Inferior parietal cortex (tissue), 1 donor: ENCODE measurements around the gene FCRL2.

ENCODE experiments used
- DNase-seq: peaks from one replicate; pipeline ENCODE4 v3.0.0-alpha.2; 2016; ENCODE audit errors: extremely low spot score

The FCRL2 gene

GRCh38 chr1:157776971-157777391 is at the start of gene FCRL2:
Gene FCRL2, minus strand, starts transcription at chr1:157777132. Its CDS starts 59 bp downstream, at chr1:157777073.
- DNase-seq: no peak

- DNase-seq: no peak
These were observed 43.4 kb upstream of the FCRL2 start for GRCh38 chr1:157820299-157820698.

DNA sequence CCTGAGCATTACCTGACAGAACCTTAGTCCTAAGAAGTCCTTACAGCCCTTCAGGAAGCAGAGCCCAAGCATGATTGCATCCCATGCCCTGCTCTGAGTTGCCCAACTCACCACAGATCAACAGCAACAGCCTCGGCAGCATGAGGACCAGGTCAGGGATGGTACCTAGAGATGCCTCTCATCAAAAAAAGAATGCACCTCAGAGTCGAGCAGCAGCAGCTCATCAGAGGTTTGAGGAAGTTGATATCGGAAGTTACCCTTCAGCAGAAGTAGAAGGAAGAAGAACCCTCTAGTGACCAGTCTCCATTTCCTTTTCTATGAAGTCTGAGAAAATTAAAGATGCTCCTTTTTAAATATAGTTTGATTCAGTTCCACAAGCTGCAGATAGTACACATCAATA is 43.0 kb upstream of the FCRL2 start, which contains the start of gene FCRL1:
TSS of gene FCRL1 (minus strand) at position 225 of the 400 bp plus-strand sequence. CDS start at position 142, 83 bp downstream.
- DNase-seq: no peak

DNA sequence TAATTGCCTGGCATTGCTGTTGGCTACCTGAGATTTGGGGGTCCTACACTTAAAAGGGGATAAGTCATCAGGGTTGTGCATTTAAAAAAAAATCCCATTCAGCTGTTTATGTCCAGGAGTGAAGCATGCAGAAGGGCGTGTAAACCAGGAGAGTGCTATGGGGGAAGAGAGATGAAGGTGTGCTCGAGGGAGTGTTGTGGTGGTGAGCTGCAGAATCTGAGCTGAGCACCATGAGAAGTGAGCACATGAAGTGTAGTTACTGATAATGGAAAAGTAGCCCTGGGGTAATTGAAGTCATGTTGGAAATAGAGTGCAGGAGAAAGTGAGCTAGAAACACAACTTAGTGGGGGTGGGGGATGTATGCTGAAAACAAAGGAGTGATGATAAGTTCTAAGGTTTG is 42.3 kb upstream of the FCRL2 start:
- no peak for DNase-seq

- no peak for DNase-seq
These were observed 36.3 kb upstream of the FCRL2 start for GRCh38 chr1:157813269-157813668.

DNA sequence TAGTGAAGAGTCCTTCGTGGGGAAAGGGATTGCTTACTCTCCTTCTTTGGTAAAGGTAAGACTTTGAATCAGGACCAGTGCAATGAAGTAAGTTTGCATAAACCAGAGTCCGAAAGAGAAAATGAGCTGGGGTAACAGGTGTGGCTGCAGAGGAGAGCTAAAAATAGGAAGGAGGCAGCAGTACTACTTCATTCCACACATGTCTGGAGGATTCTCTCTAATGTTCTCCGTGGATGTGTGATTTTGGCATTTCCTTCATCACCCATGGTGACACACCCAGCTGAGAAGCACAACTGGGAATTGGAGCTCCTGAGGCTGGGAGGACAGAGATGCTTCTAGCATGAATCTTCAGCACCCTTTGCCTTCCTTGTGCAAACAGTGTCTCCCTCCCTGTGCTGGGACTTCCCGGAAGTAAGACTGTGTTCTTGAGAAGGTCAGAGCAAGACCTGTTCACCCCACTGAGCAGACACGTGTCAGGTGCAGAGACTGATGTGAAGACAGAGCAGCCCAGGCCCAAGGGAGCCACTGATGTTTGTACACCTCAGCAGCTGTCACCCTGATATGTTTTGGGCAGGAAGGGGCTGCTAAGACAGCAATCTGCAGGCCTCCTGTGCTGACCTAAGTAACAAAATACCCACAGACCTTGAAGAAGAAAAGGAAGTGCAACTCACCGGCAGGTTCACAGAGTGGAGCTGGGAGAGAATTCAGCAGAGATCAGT is 29.7 kb upstream of the FCRL2 start:
- DNase-seq: no peak

GRCh38 chr1:157803851-157804250 is 26.9 kb upstream of the FCRL2 start:
- no peak for DNase-seq

DNA sequence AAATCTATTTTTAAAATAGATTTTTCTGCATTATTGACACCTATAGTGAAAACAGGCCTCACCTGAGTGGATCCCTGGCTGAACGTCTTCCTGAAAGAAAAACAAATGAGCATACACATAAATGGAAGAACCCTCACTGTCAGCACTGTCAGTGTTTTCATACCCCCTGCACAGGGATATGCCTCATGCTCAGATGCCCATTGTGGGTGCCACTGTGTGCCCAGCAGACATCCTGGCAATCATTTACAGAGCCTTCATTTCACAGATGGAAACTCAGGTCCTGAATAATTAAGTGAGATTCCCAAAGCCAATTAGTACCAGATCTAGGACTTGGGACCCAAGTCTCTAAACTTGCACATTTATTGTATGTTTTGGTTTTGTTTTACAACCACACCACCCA is 23.1 kb upstream of the FCRL2 start:
- no peak for DNase-seq

DNA sequence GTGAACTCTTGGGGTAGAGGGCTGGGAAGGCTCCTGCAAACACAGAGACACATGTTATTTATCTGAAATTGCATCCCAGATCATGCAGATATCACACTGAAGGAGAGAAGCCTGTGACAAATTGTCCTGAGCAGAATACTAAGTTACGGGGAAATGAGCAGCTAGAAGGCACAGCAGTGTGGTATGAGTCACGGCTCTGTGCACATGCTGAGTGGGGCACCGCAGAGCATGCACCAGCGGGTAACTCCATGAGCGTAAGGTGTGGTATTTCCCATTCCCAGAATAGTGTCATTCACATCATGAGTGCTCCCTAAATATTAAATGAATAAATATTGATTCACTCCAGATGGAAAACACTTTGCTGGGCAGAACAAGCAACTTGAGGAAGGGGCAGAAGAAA is 21.3 kb upstream of the FCRL2 start:
- DNase-seq: no peak

GRCh38 chr1:157785248-157785647 is 8.3 kb upstream of the FCRL2 start:
- DNase-seq: no peak

DNA sequence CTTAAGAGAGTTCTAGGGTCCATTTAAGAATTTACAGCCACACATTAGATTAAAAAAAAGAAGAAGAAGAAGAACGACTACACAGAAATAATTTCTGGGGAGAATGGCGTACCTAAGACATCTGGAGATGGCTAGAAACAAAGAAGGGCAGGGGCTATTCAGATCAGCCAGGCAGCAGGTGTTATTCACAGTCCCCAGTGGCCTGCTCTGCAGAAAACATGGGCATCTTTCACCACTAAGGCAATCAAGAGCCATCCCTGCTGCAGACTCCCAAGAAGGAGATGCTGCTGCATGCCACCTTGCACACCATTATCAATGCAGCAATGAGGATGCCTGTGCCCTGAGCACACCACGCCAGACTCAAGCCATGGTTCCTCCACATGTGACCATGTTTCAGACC is 7.9 kb upstream of the FCRL2 start:
- DNase-seq: no peak

DNA sequence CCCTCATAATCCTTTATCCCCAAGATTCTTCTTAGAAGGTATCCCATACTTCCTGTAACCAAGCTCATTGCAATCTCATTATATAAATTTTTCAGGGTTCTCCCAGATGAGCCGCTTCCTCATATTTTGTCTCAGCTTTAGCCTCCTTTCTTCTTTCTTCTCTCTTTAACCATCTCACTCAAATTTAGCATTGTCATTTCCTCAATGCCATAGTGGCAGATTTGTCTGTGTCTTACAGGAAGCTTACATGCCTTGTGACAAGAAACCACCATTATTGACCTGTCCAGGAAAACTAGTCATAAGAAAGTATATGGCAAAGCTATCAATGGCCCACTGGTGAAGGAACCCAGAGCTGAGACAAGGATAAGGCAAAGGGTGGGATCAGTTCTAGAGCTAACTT is 6.0 kb upstream of the FCRL2 start:
- no peak for DNase-seq

DNA sequence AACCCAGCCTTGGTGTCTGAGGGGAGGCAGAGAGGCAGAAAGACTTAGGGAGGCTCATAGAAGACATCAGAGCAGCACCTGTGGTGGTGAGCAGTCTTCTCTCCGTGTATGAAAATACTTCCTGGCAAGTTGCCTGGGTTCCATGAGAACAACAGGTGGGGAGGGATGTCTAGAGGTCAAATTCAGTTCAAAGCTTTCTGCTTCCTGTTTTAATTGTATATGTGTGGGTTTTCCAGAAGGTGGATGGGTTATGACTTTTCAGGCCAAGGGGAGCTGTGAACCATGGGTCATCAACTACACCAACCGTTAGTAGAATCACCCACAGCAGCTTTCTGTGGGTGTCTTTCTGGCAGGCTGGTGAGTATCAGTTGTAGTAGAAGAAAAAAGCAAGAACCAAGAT is 4.1 kb upstream of the FCRL2 start:
- no peak for DNase-seq

DNA sequence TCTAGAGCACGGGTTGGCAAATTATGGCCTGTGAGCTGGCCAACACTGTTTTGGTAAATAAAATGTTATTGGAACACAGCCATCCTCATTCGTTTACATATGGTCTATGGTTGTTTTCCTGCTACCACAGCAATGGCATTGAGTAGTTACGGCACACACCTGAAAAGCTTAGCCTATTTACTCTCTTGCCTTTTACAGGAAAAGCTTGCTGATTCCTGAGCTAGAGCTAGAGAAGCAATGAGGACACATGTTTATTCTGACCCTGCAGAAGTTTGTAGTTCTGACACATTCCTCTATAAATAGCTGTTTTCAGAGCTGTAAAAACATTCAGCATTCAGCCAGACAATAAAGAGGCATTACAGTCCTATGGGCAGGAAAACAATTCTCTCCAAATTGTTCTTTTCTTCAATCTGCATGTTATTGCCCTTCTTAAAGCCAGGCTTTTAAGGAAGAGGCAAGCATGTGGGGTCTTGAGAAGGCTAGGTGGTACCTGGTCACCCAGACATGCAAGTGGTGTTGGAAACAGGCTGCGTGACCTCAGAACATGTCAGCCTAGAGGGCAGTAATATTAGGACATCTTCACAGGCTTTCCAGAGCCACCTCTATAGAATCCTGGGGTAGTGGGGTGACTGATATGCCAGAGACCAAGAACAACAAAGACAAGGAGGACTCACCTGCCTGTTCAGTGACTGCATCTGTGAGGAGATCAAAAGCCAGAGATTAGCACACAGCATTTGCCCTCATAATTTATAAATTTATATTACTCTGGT is 1.6 kb downstream of the FCRL2 start:
- DNase-seq: no peak

GRCh38 chr1:157774412-157774811 is 2.5 kb downstream of the FCRL2 start:
- no peak for DNase-seq

GRCh38 chr1:157773493-157774350 is 3.2 kb downstream of the FCRL2 start:
- no peak for DNase-seq

- no peak for DNase-seq
These were observed 5.1 kb downstream of the FCRL2 start for GRCh38 chr1:157771661-157772425.

DNA sequence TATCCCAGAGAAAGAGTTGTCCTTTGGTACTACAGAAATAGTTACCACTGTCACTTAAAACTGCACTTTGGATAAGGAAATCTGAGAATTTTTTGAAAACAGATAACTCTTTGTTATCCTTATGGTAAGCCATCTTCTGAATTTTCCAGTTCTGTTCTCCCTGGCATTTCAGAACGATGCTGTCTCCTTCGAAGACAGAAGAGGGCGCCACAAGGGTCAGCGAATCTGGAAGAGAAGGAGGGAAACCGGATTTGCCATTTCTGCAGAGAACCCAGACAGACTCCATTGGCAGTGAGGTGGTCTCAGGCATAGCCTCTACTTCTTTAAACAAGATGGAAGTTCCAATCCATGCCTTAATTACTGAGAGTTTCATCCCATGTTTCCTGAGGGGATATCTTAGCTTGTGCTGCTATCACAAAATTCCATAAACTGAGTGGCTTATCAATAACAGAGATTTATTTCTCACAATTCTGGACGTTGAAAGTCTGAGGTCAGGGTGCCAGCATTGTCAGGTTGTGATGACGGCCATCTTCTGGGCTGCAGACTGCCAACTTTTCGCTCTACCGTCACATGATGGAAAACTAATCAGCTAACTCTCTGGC is 6.4 kb downstream of the FCRL2 start:
- no peak for DNase-seq

DNA sequence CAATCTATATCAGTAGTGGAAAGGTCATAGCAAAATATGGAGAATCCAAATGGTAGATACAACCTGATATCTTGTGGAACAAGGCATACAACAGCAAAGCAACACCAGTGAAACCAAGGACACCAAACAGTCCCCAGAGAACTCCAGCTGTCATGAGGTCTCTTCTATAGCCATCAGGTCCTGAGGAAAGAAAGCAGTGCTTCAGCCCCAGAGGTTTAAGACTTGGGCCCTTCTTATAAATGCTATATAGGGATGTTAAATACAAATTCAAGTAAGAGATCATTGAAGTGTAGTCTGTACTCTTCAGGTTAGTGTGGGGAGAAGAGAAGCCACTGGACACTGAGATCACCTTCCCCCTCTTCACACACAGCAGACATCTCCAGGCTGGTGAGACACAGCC is 10.1 kb downstream of the FCRL2 start:
- no peak for DNase-seq

DNA sequence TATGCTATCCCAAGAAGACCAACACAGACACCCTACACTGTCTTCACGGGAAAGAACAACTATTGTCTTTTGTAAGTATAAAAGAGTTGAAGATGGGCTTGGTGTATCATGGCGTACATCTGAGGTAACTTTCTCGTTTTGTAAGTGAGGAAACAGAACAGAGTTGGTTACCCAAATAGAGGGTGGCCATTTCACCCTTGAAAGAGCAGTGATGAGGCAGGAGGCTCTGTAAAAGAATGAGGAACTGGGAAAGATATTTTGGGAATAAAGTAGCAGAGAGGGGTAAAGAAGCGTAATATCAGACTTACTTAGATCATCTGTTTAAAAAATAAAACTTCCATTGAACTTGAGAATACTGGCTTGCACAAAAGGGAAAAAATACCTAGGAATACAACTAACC is 18.9 kb downstream of the FCRL2 start:
- DNase-seq: no peak

DNA sequence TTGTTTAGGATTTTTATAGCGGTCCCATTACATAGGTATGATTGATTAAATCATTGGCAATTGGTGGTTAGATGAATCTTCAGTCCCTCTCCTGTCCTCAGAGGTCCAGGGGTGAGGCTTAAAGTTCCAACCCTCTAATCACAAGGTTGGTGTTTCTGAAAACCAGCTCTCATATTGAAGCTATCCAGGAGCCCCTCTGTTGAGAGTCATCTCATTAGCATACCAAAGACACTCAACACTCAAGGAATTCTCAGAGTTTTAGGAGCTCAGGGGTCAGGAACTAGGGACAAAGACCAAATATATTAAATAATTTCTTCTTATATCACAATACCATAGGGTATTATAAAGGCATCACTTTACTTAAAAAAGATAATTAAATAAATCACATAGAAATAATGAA is 23.3 kb downstream of the FCRL2 start:
- DNase-seq: no peak
